PC-9 (cell line): ENCODE results near the gene CACNG7. TPM values are rescaled to one million over a fixed set of nuclear protein-coding genes. Genes with fewer than 3 reads are reported as not detected.

ENCODE experiments used
- BruUV-seq: library from RNA; stranded (reverse); fragments of 400-500 nt; replicated peaks from 2 replicates; lab custom pipeline; 2021; lab: Mats Ljungman, UMichigan
- CTCF ChIA-PET: fragments of 300-600 bp; sonication (Branson Sonifier 250); formaldehyde crosslinking; loops from one replicate; lab custom pipeline; 2022; ENCODE audit warnings: antibody characterized with exemption; lab: Charles Lee
- POLR2A ChIA-PET: fragments of 300-600 bp; sonication (Branson Sonifier 250); formaldehyde crosslinking; loops from one replicate; lab custom pipeline; 2022; ENCODE audit warnings: antibody characterized with exemption; ENCODE audit not compliant: unreplicated experiment; lab: Charles Lee
- DNase-seq, 2 experiments: peaks; one replicate each; pipeline versions ENCODE4 v3.0.0 to v3.0.0-alpha.2; 2015 to 2022; ENCODE audit warnings: mixed read lengths in 1 of 2
- H2AFZ ChIP-seq: fragments of 200-600 bp; sonication (generic); 2 replicates; pipeline ENCODE4 v1.8.1; 2017; ENCODE audit warnings: antibody characterized with exemption
- H3F3A ChIP-seq: fragments of 200-600 bp; sonication (generic); 2 replicates; pipeline ENCODE4 v1.8.1; 2017; ENCODE audit warnings: antibody characterized with exemption, mild to moderate bottlenecking, low read depth; ENCODE audit not compliant: insufficient read depth
- H3K27ac ChIP-seq: fragments of 200-600 bp; sonication (generic); 2 replicates; pipeline ENCODE4 v1.6.1; 2016; ENCODE audit warnings: mixed run types
- H3K27me3 ChIP-seq: fragments of 200-600 bp; sonication (generic); 2 replicates; pipeline ENCODE4 v1.6.1; 2016; ENCODE audit warnings: low read depth, mixed run types; ENCODE audit not compliant: insufficient read depth
- H3K36me3 ChIP-seq: fragments of 200-600 bp; sonication (generic); 2 replicates; pipeline ENCODE4 v1.6.1; 2016; ENCODE audit warnings: low read depth, mixed run types
- H3K4me1 ChIP-seq: fragments of 200-600 bp; sonication (generic); replicated peaks from 2 replicates; pipeline ENCODE4 v1.6.1; 2016; ENCODE audit warnings: mixed run types; ENCODE audit not compliant: insufficient read depth
- H3K4me2 ChIP-seq: fragments of 200-600 bp; sonication (generic); 2 replicates; pipeline ENCODE4 v1.6.1; 2017; ENCODE audit warnings: mixed run types
- H3K4me3 ChIP-seq: fragments of 200-600 bp; sonication (generic); 2 replicates; pipeline ENCODE4 v1.6.1; 2016; ENCODE audit warnings: mixed run types
- H3K79me2 ChIP-seq: fragments of 200-600 bp; sonication (generic); 2 replicates; pipeline ENCODE4 v1.6.1; 2017; ENCODE audit warnings: low read depth, mixed run types
- H3K9me2 ChIP-seq: fragments of 200-600 bp; sonication (generic); 2 replicates; pipeline ENCODE4 v1.8.1; 2017; ENCODE audit warnings: mild to moderate bottlenecking; ENCODE audit not compliant: insufficient read depth
- H3K9me3 ChIP-seq: fragments of 200-600 bp; sonication (generic); 2 replicates; pipeline ENCODE4 v1.8.1; 2016; ENCODE audit warnings: low read depth; ENCODE audit not compliant: insufficient read depth
- H4K20me1 ChIP-seq: fragments of 200-600 bp; sonication (generic); 2 replicates; pipeline ENCODE4 v1.8.1; 2017; ENCODE audit not compliant: insufficient read depth
- EZH2 ChIP-seq: fragments of 200-600 bp; sonication (generic); IDR thresholded peaks from 2 replicates; pipeline ENCODE4 v1.8.0; 2017; ENCODE audit warnings: antibody characterized with exemption, low read depth
- intact Hi-C: fragments of 100-400 bp; cut with micrococcal nuclease; formaldehyde crosslinking; loops from one replicate; pipeline ENCODE4 v1.10.0; 2022; ENCODE audit not compliant: unreplicated experiment
- total RNA-seq: library from RNA; stranded (reverse); gene quantifications from 2 replicates; pipeline ENCODE4 v1.2.3, GENCODE V29; 2021
- TF ChIP-seq, protein P1 (sequence below): fragments of 200-600 bp; sonication (generic); conservative IDR thresholded peaks from 2 replicates; pipeline ENCODE4 v1.6.1; 2017; ENCODE audit warnings: mixed run types, antibody characterized with exemption, mild to moderate bottlenecking, moderate library complexity

CACNG7 gene
- total RNA-seq, 1 experiment from 2014 or later, result not detected

DNA sequence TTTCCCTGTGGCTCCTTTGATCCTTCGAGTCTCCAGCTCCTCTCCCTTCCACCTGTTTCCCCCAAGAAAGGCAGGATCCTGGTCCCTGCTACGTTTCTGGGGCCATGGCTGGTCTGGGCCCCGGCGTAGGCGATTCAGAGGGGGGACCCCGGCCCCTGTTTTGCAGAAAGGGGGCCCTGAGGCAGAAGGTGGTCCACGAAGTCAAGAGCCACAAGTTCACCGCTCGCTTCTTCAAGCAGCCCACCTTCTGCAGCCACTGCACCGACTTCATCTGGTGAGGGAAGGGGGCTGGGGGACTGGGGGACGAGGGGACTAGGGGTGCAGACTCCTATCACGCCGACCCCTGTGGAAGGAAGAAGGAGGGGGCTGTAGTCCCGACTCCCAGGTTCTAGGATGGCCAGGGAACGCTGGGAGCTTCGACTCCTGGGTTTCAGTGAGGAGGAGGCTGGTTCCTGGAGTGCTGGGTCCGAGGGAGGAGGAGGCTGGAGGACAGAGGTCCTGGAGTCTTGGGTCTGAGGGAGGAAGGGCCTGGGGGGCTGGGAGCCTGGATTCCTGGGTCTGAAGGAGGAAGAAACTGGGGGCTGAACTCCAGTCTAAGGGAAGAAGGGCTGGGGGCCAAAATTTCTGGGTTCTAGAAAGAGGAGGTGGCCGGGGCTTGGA lies 26.6 kb upstream of the CACNG7 start:
- Histone ChIP-seq H3K79me2 (no peaks in the 10 kb centered on the region), H3K27ac (no peak overlapping the region), H3K4me3 (peak overlapping the region; percentile 61), H2AFZ (peak overlapping the region; percentile 86), H3K27me3 (no peaks in the 10 kb centered on the region), H3K4me1 (peaks cover 22% of the 10 kb centered on the region), H3K9me2 (no peaks in the 10 kb centered on the region), H3K9me3 (no peaks in the 10 kb centered on the region), H3K36me3 (no peaks in the 10 kb centered on the region), H4K20me1 (no peaks in the 10 kb centered on the region), H3F3A (peaks cover 19% of the 10 kb centered on the region), H3K4me2 (peak overlapping the region; percentile 90)
- intact Hi-C loops, result loop anchor here (1.0 to 5.0 kb wide), 2 partner anchors 40 to 140 kb away; no protein-coding TSS in a partner anchor
- POLR2A ChIA-PET, result interaction anchor here (0.6 to 1.4 kb wide), 5 partner anchors 10 to 97 kb away, joined by 3 to 18 read pairs (median 8); partner anchors contain the start of gene MYADM
- DNase-seq, result no peak
- TF ChIP-seq EZH2, result no peak
- TF ChIP-seq, protein P1, sequence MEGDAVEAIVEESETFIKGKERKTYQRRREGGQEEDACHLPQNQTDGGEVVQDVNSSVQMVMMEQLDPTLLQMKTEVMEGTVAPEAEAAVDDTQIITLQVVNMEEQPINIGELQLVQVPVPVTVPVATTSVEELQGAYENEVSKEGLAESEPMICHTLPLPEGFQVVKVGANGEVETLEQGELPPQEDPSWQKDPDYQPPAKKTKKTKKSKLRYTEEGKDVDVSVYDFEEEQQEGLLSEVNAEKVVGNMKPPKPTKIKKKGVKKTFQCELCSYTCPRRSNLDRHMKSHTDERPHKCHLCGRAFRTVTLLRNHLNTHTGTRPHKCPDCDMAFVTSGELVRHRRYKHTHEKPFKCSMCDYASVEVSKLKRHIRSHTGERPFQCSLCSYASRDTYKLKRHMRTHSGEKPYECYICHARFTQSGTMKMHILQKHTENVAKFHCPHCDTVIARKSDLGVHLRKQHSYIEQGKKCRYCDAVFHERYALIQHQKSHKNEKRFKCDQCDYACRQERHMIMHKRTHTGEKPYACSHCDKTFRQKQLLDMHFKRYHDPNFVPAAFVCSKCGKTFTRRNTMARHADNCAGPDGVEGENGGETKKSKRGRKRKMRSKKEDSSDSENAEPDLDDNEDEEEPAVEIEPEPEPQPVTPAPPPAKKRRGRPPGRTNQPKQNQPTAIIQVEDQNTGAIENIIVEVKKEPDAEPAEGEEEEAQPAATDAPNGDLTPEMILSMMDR, result 0 out of 2 replicates have a peak, but pooled peaks have one; percentile 15
- no TSS peak for BruUV-seq
- CTCF ChIA-PET, result interaction anchor here (0.6 to 0.8 kb wide), 3 partner anchors 38 to 148 kb away, joined by 3 to 6 read pairs (median 4); no protein-coding TSS in a partner anchor

DNA sequence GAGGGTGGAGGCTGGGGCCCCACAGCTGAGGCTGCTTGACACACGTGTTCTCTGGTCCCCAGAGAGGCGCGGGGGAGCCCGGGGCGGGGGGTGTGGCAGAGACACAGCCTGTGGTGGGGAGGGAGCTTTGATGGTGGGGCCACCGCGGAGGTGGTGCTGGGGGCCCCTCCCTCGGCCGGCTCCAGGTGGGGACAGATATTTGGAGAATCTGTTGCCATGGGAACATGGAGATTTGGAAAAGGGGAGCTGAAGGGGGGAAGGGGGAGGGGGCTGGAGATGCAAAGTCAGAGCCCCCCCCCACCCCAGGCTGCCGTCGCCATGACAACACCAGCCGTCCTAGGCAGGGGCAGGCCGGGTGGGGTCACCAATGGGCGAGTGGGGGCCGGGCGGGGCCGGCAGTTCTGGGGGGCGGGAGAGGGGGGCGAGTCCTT lies 25.8 kb upstream of the CACNG7 start:
- Histone ChIP-seq H3K9me3 (no peaks in the 10 kb centered on the region), H4K20me1 (no peaks in the 10 kb centered on the region), H3K27me3 (no peaks in the 10 kb centered on the region), H3F3A (peaks cover 24% of the 10 kb centered on the region), H3K4me1 (peaks cover 22% of the 10 kb centered on the region), H3K79me2 (no peaks in the 10 kb centered on the region), H3K4me3 (no peak overlapping the region; the same call in 1 of the 2 replicates), H3K36me3 (no peaks in the 10 kb centered on the region), H2AFZ (no peak overlapping the region), H3K4me2 (peak overlapping the region; percentile 90; the same call in 1 of the 2 replicates), H3K9me2 (no peaks in the 10 kb centered on the region), H3K27ac (no peak overlapping the region)
- TF ChIP-seq EZH2, result no peak
- TF ChIP-seq, protein P1, result no peak
- ChIA-PET CTCF (interaction anchor here (0.6 kb wide), 1 partner anchor 42 kb away, joined by 10 read pairs; no protein-coding TSS in a partner anchor), POLR2A (interaction anchor here (0.6 kb wide), 2 partner anchors 15 to 1579 kb away, joined by 3 to 5 read pairs; no protein-coding TSS in a partner anchor)
- intact Hi-C loops, result loop anchor here (5.0 kb wide), 1 partner anchor 139 kb away; no protein-coding TSS in a partner anchor
- DNase-seq, result no peak
- no TSS peak for BruUV-seq

DNA sequence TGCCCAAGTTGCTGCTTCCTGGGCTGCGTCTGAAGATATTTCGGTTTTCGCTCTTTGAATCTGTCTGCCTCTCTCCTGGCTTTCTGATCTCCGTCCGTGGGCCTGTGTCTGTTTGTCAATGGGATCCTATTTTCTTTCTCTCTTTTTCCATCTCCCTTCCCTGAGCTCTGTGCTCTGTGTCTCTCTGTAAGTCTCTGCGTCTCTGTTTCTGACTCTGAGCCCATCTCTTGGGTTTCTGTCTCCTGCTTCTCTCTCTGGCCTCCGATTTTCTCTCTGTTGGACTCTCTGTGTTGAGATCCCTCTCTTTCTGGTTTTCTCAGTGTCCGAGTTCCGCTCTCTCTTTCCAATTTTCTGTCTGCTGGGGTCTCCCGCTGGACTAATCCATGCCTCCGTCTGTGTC lies 25.3 kb upstream of the CACNG7 start:
- no peaks in the 10 kb centered on the region for H3K9me2 ChIP-seq
- peaks cover 28% of the 10 kb centered on the region for H3F3A ChIP-seq
- no peaks in the 10 kb centered on the region for H3K79me2 ChIP-seq
- ChIA-PET CTCF (interaction anchor here (0.6 kb wide), 1 partner anchor 43 kb away, joined by 10 read pairs; no protein-coding TSS in a partner anchor), POLR2A (interaction anchor here (0.6 kb wide), 1 partner anchor 1578 kb away, joined by 5 read pairs; no protein-coding TSS in a partner anchor)
- H2AFZ ChIP-seq, result no peak overlapping the region
- H3K27me3 ChIP-seq, result no peaks in the 10 kb centered on the region
- no peak for DNase-seq
- H3K9me3 ChIP-seq, result no peaks in the 10 kb centered on the region
- no peaks in the 10 kb centered on the region for H4K20me1 ChIP-seq
- BruUV-seq, result no TSS peak
- TF ChIP-seq, protein P1, result no peak
- no peak for TF ChIP-seq EZH2
- no peak overlapping the region for H3K4me2 ChIP-seq
- H3K27ac ChIP-seq, result no peak overlapping the region
- H3K36me3 ChIP-seq, result no peaks in the 10 kb centered on the region
- H3K4me1 ChIP-seq, result peaks cover 21% of the 10 kb centered on the region
- no peak overlapping the region for H3K4me3 ChIP-seq
- intact Hi-C loops, result loop anchor here (5.0 kb wide), 1 partner anchor 139 kb away; no protein-coding TSS in a partner anchor
